RWPE2 (cell line): ENCODE data around the gene SPRR2A.
A peak's percentile ranks its signal among the peaks of the same experiment; 100 is the strongest.

ENCODE experiments used
- ATAC-seq: fragments of 200-7000 bp; cut with Tn5 transposase; 3 replicates; pipeline ENCODE4 v1.9.1; 2021; ENCODE audit warnings: low read depth
- DNase-seq: peaks from one replicate; pipeline ENCODE4 v3.0.0-alpha.2; 2020; ENCODE audit warnings: low spot score
- H3K27ac ChIP-seq: fragments of 450-650 bp; 2 replicates; pipeline ENCODE4 v1.5.1; 2017; ENCODE audit warnings: mild to moderate bottlenecking; ENCODE audit not compliant: poor library complexity, severe bottlenecking
- H3K27me3 ChIP-seq: fragments of 250-450 bp; sonication (Bioruptor Pico); 2 replicates; pipeline ENCODE4 v1.5.1; 2021; ENCODE audit warnings: mild to moderate bottlenecking, moderate library complexity; ENCODE audit not compliant: insufficient read depth, poor library complexity, severe bottlenecking
- H3K36me3 ChIP-seq: fragments of 250-450 bp; sonication (Bioruptor Pico); 2 replicates; pipeline ENCODE4 v1.5.1; 2020; ENCODE audit warnings: low read depth, mild to moderate bottlenecking, moderate library complexity
- H3K4me1 ChIP-seq: fragments of 250-450 bp; sonication (Bioruptor Pico); 2 replicates; pipeline ENCODE4 v1.5.1; 2021; ENCODE audit warnings: mild to moderate bottlenecking, moderate library complexity; ENCODE audit not compliant: insufficient read depth, poor library complexity, severe bottlenecking
- H3K4me3 ChIP-seq: fragments of 250-450 bp; sonication (Bioruptor Pico); 2 replicates; pipeline ENCODE4 v1.5.1; 2021; ENCODE audit warnings: mild to moderate bottlenecking, moderate library complexity; ENCODE audit not compliant: severe bottlenecking
- H3K9me3 ChIP-seq: fragments of 250-450 bp; sonication (Bioruptor Pico); 2 replicates; pipeline ENCODE4 v1.5.1; 2021; ENCODE audit warnings: mild to moderate bottlenecking, moderate library complexity; ENCODE audit not compliant: severe bottlenecking
- TF ChIP-seq, protein P1 (sequence below): fragments of 450-650 bp; IDR thresholded peaks from one replicate; pipeline ENCODE4 v1.5.1; 2017; ENCODE audit warnings: mild to moderate bottlenecking, moderate library complexity; ENCODE audit not compliant: poor library complexity, severe bottlenecking

SPRR2A gene

GRCh38 chr1:153035211-153035610 lies 22.1 kb downstream of the SPRR2A start:
- DNase-seq (no peak), ATAC-seq (no peak)
- no peak overlapping the region for H3K27ac ChIP-seq
- H3K36me3 ChIP-seq = no peaks in the 10 kb centered on the region
- TF ChIP-seq, protein P1, sequence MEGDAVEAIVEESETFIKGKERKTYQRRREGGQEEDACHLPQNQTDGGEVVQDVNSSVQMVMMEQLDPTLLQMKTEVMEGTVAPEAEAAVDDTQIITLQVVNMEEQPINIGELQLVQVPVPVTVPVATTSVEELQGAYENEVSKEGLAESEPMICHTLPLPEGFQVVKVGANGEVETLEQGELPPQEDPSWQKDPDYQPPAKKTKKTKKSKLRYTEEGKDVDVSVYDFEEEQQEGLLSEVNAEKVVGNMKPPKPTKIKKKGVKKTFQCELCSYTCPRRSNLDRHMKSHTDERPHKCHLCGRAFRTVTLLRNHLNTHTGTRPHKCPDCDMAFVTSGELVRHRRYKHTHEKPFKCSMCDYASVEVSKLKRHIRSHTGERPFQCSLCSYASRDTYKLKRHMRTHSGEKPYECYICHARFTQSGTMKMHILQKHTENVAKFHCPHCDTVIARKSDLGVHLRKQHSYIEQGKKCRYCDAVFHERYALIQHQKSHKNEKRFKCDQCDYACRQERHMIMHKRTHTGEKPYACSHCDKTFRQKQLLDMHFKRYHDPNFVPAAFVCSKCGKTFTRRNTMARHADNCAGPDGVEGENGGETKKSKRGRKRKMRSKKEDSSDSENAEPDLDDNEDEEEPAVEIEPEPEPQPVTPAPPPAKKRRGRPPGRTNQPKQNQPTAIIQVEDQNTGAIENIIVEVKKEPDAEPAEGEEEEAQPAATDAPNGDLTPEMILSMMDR = no peak
- no peak overlapping the region for H3K4me3 ChIP-seq
- peaks cover 36% of the 10 kb centered on the region for H3K4me1 ChIP-seq
- H3K9me3 ChIP-seq = peaks cover 2% of the 10 kb centered on the region
- H3K27me3 ChIP-seq = no peaks in the 10 kb centered on the region

DNA sequence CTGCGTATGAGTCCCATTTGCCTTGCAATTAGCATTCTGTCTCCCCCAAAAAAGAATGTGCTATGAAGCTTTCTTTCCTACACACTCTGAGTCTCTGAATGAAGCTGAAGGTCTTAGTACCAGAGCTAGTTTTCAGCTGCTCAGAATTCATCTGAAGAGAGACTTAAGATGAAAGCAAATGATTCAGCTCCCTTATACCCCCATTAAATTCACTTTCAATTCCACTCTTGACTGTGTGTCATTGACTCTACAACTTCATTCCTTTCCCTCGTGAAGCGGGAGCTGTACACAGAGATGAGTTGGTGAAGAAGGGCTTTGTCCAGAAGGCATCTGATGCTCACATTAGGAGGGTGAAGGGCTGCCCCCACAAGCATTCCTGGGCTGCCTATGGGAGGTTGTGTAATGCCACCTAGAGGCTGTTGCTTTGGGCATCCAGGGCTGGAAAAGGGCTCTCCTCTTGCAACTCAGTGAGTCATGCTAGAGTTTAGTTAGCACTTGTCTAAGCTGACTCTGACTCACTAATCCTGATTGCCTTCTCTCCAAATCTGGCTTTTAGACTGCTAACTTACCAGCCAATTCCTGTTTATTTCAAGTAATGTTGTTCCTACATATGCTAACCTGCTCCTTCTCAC lies 24.5 kb downstream of the SPRR2A start:
- TF ChIP-seq, protein P1 = peak; percentile 89
- H3K36me3 ChIP-seq = no peaks in the 10 kb centered on the region
- no peaks in the 10 kb centered on the region for H3K27me3 ChIP-seq
- DNase-seq (peak; percentile 89), ATAC-seq (peak; percentile 96)
- H3K4me1 ChIP-seq = peaks cover 36% of the 10 kb centered on the region
- no peak overlapping the region for H3K4me3 ChIP-seq
- H3K27ac ChIP-seq = peak overlapping the region; percentile 84
- H3K9me3 ChIP-seq = peaks cover 2% of the 10 kb centered on the region

DNA sequence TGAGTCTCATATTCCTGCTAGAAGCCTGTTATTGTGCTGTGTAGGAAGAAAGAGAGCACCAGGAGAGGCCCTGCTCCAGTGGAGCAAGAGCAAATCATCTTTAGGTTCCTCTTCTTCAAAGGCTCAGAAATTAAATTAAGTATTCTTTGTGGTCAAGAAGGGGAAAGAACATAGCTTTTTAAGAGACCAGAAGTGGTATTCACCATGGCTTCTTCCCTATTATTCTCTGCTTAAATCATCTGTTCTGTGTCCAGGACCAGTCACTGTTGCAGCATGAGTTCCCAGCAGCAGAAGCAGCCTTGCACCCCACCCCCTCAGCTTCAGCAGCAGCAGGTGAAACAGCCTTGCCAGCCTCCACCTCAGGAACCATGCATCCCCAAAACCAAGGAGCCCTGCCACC lies 25.2 kb downstream of the SPRR2A start:
- TF ChIP-seq, protein P1 = no peak
- no peaks in the 10 kb centered on the region for H3K27me3 ChIP-seq
- H3K27ac ChIP-seq = peak overlapping the region; percentile 84
- peaks cover 2% of the 10 kb centered on the region for H3K9me3 ChIP-seq
- H3K4me3 ChIP-seq = no peak overlapping the region
- ATAC-seq (no peak), DNase-seq (no peak)
- H3K36me3 ChIP-seq = no peaks in the 10 kb centered on the region
- peaks cover 36% of the 10 kb centered on the region for H3K4me1 ChIP-seq

DNA sequence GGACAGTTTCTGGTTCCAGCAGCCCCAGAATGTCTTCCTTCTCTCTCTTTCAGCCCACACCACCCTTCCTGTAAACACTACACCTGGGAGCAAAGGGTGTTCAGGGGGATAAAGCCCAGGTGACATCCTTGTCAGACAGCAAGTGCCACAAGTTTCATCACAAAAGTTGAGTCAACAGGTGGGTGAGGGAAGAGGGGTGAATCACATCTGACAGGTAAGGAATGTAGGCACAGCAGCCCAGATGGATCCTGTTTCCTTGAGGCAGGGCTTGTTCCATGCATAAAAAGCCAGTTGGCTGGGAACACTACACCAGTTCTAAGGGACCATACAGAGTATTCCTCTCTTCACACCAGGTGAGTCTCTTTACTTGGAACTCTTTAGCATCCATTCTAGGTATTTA lies 26.4 kb downstream of the SPRR2A start, which contains the start of gene SPRR1B:
Gene SPRR1B, plus strand, starts transcription at position 309 of the 400 bp plus-strand sequence. CDS start 1,143 bp downstream, outside the sequence.
- DNase-seq (no peak), ATAC-seq (peak; percentile 79)
- no peaks in the 10 kb centered on the region for H3K9me3 ChIP-seq
- H3K4me3 ChIP-seq = no peak within 1 kb of the TSS
- peaks cover 39% of the 10 kb centered on the region for H3K4me1 ChIP-seq
- TF ChIP-seq, protein P1 = no peak
- no peaks in the 10 kb centered on the region for H3K36me3 ChIP-seq
- no peaks in the 10 kb centered on the region for H3K27me3 ChIP-seq
- peak within 1 kb of the TSS; percentile 84 for H3K27ac ChIP-seq

GRCh38 chr1:153028766-153029165 lies 28.5 kb downstream of the SPRR2A start:
- DNase-seq = no peak
- H3K9me3 ChIP-seq = no peaks in the 10 kb centered on the region
- H3K4me1 ChIP-seq = peaks cover 35% of the 10 kb centered on the region
- no peak overlapping the region for H3K27ac ChIP-seq
- no peaks in the 10 kb centered on the region for H3K27me3 ChIP-seq
- H3K36me3 ChIP-seq = no peaks in the 10 kb centered on the region
- TF ChIP-seq, protein P1 = no peak
- ATAC-seq = no peak
- no peak overlapping the region for H3K4me3 ChIP-seq
